Fibroblast of skin of left quadriceps (primary cell): ENCODE results near the gene VEGFB.
A peak's percentile ranks its signal among the peaks of the same experiment; 100 is the strongest.

Source experiments
- DNase-seq, 2 experiments: peaks; one replicate each; pipeline ENCODE4 v3.0.0-alpha.2; 2013; ENCODE audit warnings: low read depth in 2 of 2

The VEGFB gene

GRCh38 chr11:64261556-64262080, 27.2 kb downstream of the VEGFB start:
- DNase-seq, result no peak

GRCh38 chr11:64262271-64263002, 28.1 kb downstream of the VEGFB start:
- no peak for DNase-seq

- DNase-seq, result no peak
Observed at GRCh38 chr11:64263021-64263946, 28.9 kb downstream of the VEGFB start.

GRCh38 chr11:64263947-64264317, 29.5 kb downstream of the VEGFB start:
- DNase-seq, result no peak

DNA sequence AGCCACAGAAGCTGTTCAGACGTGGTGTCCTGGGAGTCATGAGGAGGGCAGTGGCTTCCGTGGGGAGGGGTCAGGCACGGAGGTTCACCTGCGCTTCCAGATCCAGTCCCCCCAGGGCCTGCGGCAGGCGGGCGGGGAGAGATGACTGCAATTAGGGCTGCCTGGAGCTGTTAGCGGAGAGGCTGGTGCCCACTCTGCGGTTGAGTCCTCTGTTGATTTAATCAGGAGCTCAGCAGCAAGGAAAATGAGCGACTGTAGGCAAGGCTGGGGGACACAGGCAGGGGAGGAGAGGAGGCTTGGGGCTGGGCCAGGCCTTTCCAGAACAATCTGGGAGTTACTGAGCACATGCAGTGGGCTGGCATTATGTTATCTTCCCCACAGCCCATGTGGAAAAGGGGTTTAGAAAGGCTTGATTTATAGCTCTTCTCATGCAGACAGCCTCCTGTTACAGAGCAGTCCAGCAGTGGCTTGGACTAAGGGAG, 30.0 kb downstream of the VEGFB start:
- no peak for DNase-seq

GRCh38 chr11:64265176-64266160, 31.1 kb downstream of the VEGFB start:
- no peak for DNase-seq

- DNase-seq, result no peak
Observed at GRCh38 chr11:64266339-64266738, 32.0 kb downstream of the VEGFB start.

GRCh38 chr11:64267207-64267945, 33.0 kb downstream of the VEGFB start:
- no peak for DNase-seq

GRCh38 chr11:64268025-64268892, 33.9 kb downstream of the VEGFB start:
- DNase-seq, result no peak

GRCh38 chr11:64268893-64269539, 34.6 kb downstream of the VEGFB start:
- DNase-seq, result no peak

DNA sequence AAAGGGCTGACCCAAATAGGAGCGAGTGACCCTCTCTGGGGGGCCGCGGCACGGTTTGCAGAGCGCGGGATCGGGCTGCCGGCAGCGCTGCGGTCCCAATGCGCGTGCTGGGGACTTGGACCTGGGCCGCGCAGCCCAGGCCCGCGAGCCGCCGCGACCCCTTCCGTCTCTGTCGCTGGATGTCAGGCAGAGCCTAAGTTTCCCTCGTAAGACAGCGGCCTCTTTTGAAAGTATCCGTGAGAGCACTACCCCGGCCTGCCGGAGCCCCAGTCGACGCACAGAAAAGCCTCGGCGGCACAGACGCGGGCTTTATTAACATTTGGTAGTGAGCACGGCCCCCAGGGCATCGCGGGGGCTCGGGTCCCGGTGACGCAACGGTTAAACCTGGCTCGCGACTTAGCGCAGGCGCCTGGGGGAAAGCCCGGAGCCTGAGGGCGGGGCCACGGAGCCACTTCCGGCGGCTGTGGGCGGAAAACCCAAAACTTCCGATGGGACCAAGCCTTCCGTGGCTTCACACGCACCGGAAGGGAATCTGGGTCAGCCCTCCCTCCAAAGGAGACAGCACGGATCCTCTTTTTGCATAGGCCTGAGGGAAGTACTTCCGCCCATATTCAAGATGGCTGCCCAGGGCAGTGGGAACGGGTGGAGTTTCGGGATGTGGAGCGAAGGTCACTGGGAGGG, 35.3 kb downstream of the VEGFB start:
- DNase-seq, result peak; percentile 100

GRCh38 chr11:64275031-64275800, 40.8 kb downstream of the VEGFB start:
- no peak for DNase-seq

- no peak for DNase-seq
Observed at GRCh38 chr11:64275841-64276240, 41.5 kb downstream of the VEGFB start.

GRCh38 chr11:64276653-64277431, 42.5 kb downstream of the VEGFB start:
- DNase-seq, result no peak

- no peak for DNase-seq
Observed at GRCh38 chr11:64278576-64279190, 44.3 kb downstream of the VEGFB start.

GRCh38 chr11:64281957-64282770, 47.8 kb downstream of the VEGFB start:
- DNase-seq, result no peak
